CD4-positive, alpha-beta memory T cell (primary cell): ENCODE measurements around the gene CHAF1A. TPM values are rescaled to one million over a fixed set of nuclear protein-coding genes. Genes with fewer than 3 reads are reported as not detected.

Experiments
- CTCF ChIA-PET: fragments of 350-600 bp; sonication (Branson Sonifier 250); formaldehyde crosslinking; loops from one replicate; lab custom pipeline; 2021; ENCODE audit warnings: inconsistent platforms; ENCODE audit not compliant: partially characterized antibody; lab: Charles Lee
- POLR2A ChIA-PET: fragments of 350-600 bp; sonication (Branson Sonifier 250); formaldehyde crosslinking; loops from one replicate; lab custom pipeline; 2021; ENCODE audit not compliant: partially characterized antibody; lab: Charles Lee
- DNase-seq, 5 donors: peaks; one replicate each; pipeline versions ENCODE4 v3.0.0 to v3.0.0-alpha.2; 2020 to 2022; ENCODE audit warnings: mixed read lengths in 1 of 5
- H3K27ac ChIP-seq: one replicate; pipeline ENCODE4 v1.7.0; 2013; ENCODE audit warnings: low read depth, low read length
- H3K27me3 ChIP-seq: 2 replicates; pipeline ENCODE4 v1.7.0; 2013; ENCODE audit warnings: mild to moderate bottlenecking, low read length, moderate library complexity; ENCODE audit not compliant: insufficient read depth
- H3K36me3 ChIP-seq: 2 replicates; pipeline ENCODE4 v1.7.0; 2013; ENCODE audit warnings: mild to moderate bottlenecking, low read length, moderate library complexity; ENCODE audit not compliant: insufficient read depth
- H3K4me1 ChIP-seq: 2 replicates; pipeline ENCODE4 v1.7.0; 2013; ENCODE audit warnings: mild to moderate bottlenecking, low read length, moderate library complexity; ENCODE audit not compliant: insufficient read depth
- H3K4me3 ChIP-seq, 2 donors: one replicate each; pipeline ENCODE4 v1.7.0; 2013; ENCODE audit warnings: low read length in 2 of 2, mild to moderate bottlenecking in 1 of 2
- H3K9me3 ChIP-seq, 2 donors: one replicate each; pipeline ENCODE4 v1.7.0; 2013; ENCODE audit warnings: low read length in 2 of 2, control low read depth in 1 of 2; ENCODE audit not compliant: control insufficient read depth in 1 of 2
- H3K27ac Mint-ChIP-seq, 7 donors: one replicate each; pipeline ENCODE4 v1.8.0; 2020 to 2021; ENCODE audit warnings: mixed read lengths in 7 of 7, mild to moderate bottlenecking in 6 of 7, inconsistent platforms in 3 of 7, moderate library complexity in 3 of 7
- H3K27me3 Mint-ChIP-seq, 2 donors: one replicate each; pipeline ENCODE4 v1.8.0; 2020 to 2021; ENCODE audit warnings: mixed read lengths in 2 of 2
- H3K36me3 Mint-ChIP-seq, 2 donors: one replicate each; pipeline ENCODE4 v1.8.0; 2020 to 2021; ENCODE audit warnings: mixed read lengths in 2 of 2, inconsistent platforms in 1 of 2, mild to moderate bottlenecking in 1 of 2
- H3K4me1 Mint-ChIP-seq, 4 donors: one replicate each; pipeline ENCODE4 v1.8.0; 2020 to 2021; ENCODE audit warnings: mixed read lengths in 4 of 4, mild to moderate bottlenecking in 1 of 4
- H3K4me3 Mint-ChIP-seq, 8 donors: one replicate each; pipeline ENCODE4 v1.8.0; 2020 to 2021; ENCODE audit warnings: mixed read lengths in 8 of 8, mild to moderate bottlenecking in 7 of 8, moderate library complexity in 6 of 8, inconsistent platforms in 3 of 8
- H3K9me3 Mint-ChIP-seq, 8 donors: one replicate each; pipeline ENCODE4 v1.8.0; 2020 to 2021; ENCODE audit warnings: mixed read lengths in 8 of 8, mild to moderate bottlenecking in 5 of 8, inconsistent platforms in 3 of 8, moderate library complexity in 1 of 8
- intact Hi-C: fragments of 100-400 bp; cut with micrococcal nuclease; formaldehyde crosslinking; loops from one replicate; pipeline ENCODE4 v1.15.1; 2023
- polyA plus RNA-seq, 2 donors: library from polyadenylated mRNA; unstranded; fragments of 300-500 nt; fragmentation: Illumina TruSeq; gene quantifications; one replicate each; pipeline ENCODE4 v1.2.3, GENCODE V29; 2021
- total RNA-seq, 2 experiments: library from RNA; stranded (reverse); gene quantifications; one replicate each; pipeline ENCODE4 v1.2.3, GENCODE V29; 2021

Gene CHAF1A
- total and polyA plus RNA-seq, 4 experiments from 2014 or later: 2.8 to 18.1 (median 9.2) TPM

- H3K4me3 Mint-ChIP-seq: peak within 1 kb of the TSS; percentile 37 to 87 (median 80)
- no peaks in the 10 kb centered on the region for H3K9me3 ChIP-seq
- H3K36me3 ChIP-seq: peaks cover 4% of the 10 kb centered on the region
- DNase-seq: no peak
- intact Hi-C loops: loop anchor here (1.0 to 5.0 kb wide), 2 partner anchors 167 to 710 kb away; partner anchors contain the start of genes APBA3, MRPL54 and TNFAIP8L1
- peak within 1 kb of the TSS in 5 of 7 donors; percentile 35 to 80 (median 36) for H3K27ac Mint-ChIP-seq
- CTCF ChIA-PET: interaction anchor here (1.0 to 2.3 kb wide), 4 partner anchors 14 to 319 kb away, joined by 3 to 13 read pairs (median 6); partner anchors contain the start of genes FEM1A and SH3GL1
- H3K4me3 ChIP-seq: peak within 1 kb of the TSS; percentile 29 to 68
- no peaks in the 10 kb centered on the region for H3K27me3 ChIP-seq
- H3K4me1 Mint-ChIP-seq: peaks cover 9 to 26% (median 16%) of the 10 kb centered on the region in 4 donors
- POLR2A ChIA-PET: interaction anchor here (0.6 to 3.6 kb wide), 17 partner anchors 9 to 709 kb away, joined by 3 to 50 read pairs (median 4); partner anchors contain the start of genes CHAF1A, DPP9, KDM4B and MPND
- H3K27ac ChIP-seq: peak within 1 kb of the TSS; percentile 74
- H3K4me1 ChIP-seq: peaks cover 30% of the 10 kb centered on the region
- no peaks in the 10 kb centered on the region for H3K27me3 Mint-ChIP-seq
- no peaks in the 10 kb centered on the region for H3K9me3 Mint-ChIP-seq
- peaks cover 5 to 9% of the 10 kb centered on the region in 2 donors for H3K36me3 Mint-ChIP-seq
Observed at GRCh38 chr19:4472174-4472974, 69.9 kb downstream of the CHAF1A start, which contains the start of gene HDGFL2. Gene HDGFL2, plus strand, starts transcription at chr19:4472297. Its CDS starts 54 bp downstream, at chr19:4472351.

- Mint-ChIP-seq H3K36me3 (peaks cover 8 to 12% of the 10 kb centered on the region in 2 donors), H3K9me3 (no peaks in the 10 kb centered on the region), H3K27me3 (no peaks in the 10 kb centered on the region), H3K4me3 (peak overlapping the region; percentile 37 to 87 (median 80)), H3K4me1 (peaks cover 9 to 26% (median 16%) of the 10 kb centered on the region in 4 donors), H3K27ac (peak overlapping the region in 5 of 7 donors; percentile 35 to 80 (median 51))
- DNase-seq: no peak
- intact Hi-C loops: loop anchor here (5.0 kb wide), 1 partner anchor 711 kb away; the partner anchor contains the start of genes APBA3 and MRPL54
- no peaks in the 10 kb centered on the region for H3K9me3 ChIP-seq
- peak overlapping the region; percentile 29 to 51 for H3K4me3 ChIP-seq
- CTCF ChIA-PET: no interaction called here
- H3K4me1 ChIP-seq: peaks cover 30% of the 10 kb centered on the region
- peak overlapping the region; percentile 46 for H3K27ac ChIP-seq
- no peaks in the 10 kb centered on the region for H3K27me3 ChIP-seq
- POLR2A ChIA-PET: interaction anchor here (0.7 to 3.6 kb wide), 4 partner anchors 16 to 496 kb away, joined by 3 to 50 read pairs (median 3); partner anchors contain the start of genes KDM4B, UBXN6 and YJU2
- peaks cover 4% of the 10 kb centered on the region for H3K36me3 ChIP-seq
Observed at GRCh38 chr19:4473011-4473762, 70.7 kb downstream of the CHAF1A start.

GRCh38 chr19:4473763-4474513 is 71.5 kb downstream of the CHAF1A start:
- H3K9me3 ChIP-seq: no peaks in the 10 kb centered on the region
- H3K36me3 Mint-ChIP-seq: peaks cover 8 to 12% of the 10 kb centered on the region in 2 donors
- no peak for DNase-seq
- H3K4me3 Mint-ChIP-seq: peak overlapping the region; percentile 43 to 87 (median 69)
- H3K27ac Mint-ChIP-seq: peak overlapping the region in 5 of 7 donors; percentile 46 to 86 (median 51)
- peaks cover 9 to 26% (median 16%) of the 10 kb centered on the region in 4 donors for H3K4me1 Mint-ChIP-seq
- POLR2A ChIA-PET: interaction anchor here (1.3 kb wide), 1 partner anchor 495 kb away, joined by 3 read pairs; the partner anchor contains the start of gene KDM4B
- no peaks in the 10 kb centered on the region for H3K27me3 ChIP-seq
- H3K4me3 ChIP-seq: no peak overlapping the region
- H3K4me1 ChIP-seq: peaks cover 30% of the 10 kb centered on the region
- no peaks in the 10 kb centered on the region for H3K9me3 Mint-ChIP-seq
- CTCF ChIA-PET: interaction anchor here (0.8 kb wide), 1 partner anchor 13 kb away, joined by 3 read pairs; no protein-coding TSS in a partner anchor
- intact Hi-C loops: loop anchor here (5.0 kb wide), 1 partner anchor 712 kb away; the partner anchor contains the start of genes APBA3 and MRPL54
- H3K27me3 Mint-ChIP-seq: no peaks in the 10 kb centered on the region
- no peak overlapping the region for H3K27ac ChIP-seq
- peaks cover 4% of the 10 kb centered on the region for H3K36me3 ChIP-seq

- peaks cover 30% of the 10 kb centered on the region for H3K4me1 ChIP-seq
- H3K36me3 ChIP-seq: peaks cover 4% of the 10 kb centered on the region
- H3K9me3 ChIP-seq: no peaks in the 10 kb centered on the region
- no peak overlapping the region for H3K4me3 ChIP-seq
- H3K27ac ChIP-seq: no peak overlapping the region
- intact Hi-C loops: loop anchor here (5.0 kb wide), 1 partner anchor 712 kb away; the partner anchor contains the start of genes APBA3 and MRPL54
- CTCF ChIA-PET: interaction anchor here (0.8 kb wide), 1 partner anchor 14 kb away, joined by 3 read pairs; no protein-coding TSS in a partner anchor
- Mint-ChIP-seq H3K36me3 (peaks cover 8 to 12% of the 10 kb centered on the region in 2 donors), H3K27me3 (no peaks in the 10 kb centered on the region), H3K4me1 (peaks cover 9 to 26% (median 16%) of the 10 kb centered on the region in 4 donors), H3K9me3 (no peaks in the 10 kb centered on the region), H3K4me3 (peak overlapping the region in 7 of 8 donors; percentile 43 to 87 (median 61)), H3K27ac (peak overlapping the region in 3 of 7 donors; percentile 46 to 84 (median 66))
- no peaks in the 10 kb centered on the region for H3K27me3 ChIP-seq
- DNase-seq: no peak
- POLR2A ChIA-PET: no interaction called here
Observed at GRCh38 chr19:4474514-4475022, 72.1 kb downstream of the CHAF1A start.

- ChIA-PET POLR2A (no interaction called here), CTCF (no interaction called here)
- Histone ChIP-seq H3K27ac (no peak overlapping the region), H3K36me3 (peaks cover 4% of the 10 kb centered on the region), H3K27me3 (no peaks in the 10 kb centered on the region), H3K4me3 (no peak overlapping the region), H3K4me1 (peaks cover 21% of the 10 kb centered on the region), H3K9me3 (no peaks in the 10 kb centered on the region)
- H3K27me3 Mint-ChIP-seq: no peaks in the 10 kb centered on the region
- peaks cover 11 to 15% of the 10 kb centered on the region in 2 donors for H3K36me3 Mint-ChIP-seq
- H3K9me3 Mint-ChIP-seq: no peaks in the 10 kb centered on the region
- intact Hi-C loops: no loop called here
- peaks cover 5 to 19% (median 11%) of the 10 kb centered on the region in 4 donors for H3K4me1 Mint-ChIP-seq
- DNase-seq: no peak
- peak overlapping the region in 2 of 7 donors; percentile 15 to 31 for H3K27ac Mint-ChIP-seq
- no peak overlapping the region for H3K4me3 Mint-ChIP-seq
Observed at GRCh38 chr19:4477034-4477801, 74.8 kb downstream of the CHAF1A start.
